Calu3 (cell line): ENCODE results near the gene PWWP2B. TPM values are rescaled to one million over a fixed set of nuclear protein-coding genes. Genes with fewer than 3 reads are reported as not detected.
A peak's percentile ranks its signal among the peaks of the same experiment; 100 is the strongest.
"Not testable (repeated sequence)": the region's sequence is repeated elsewhere in the genome, so short reads cannot be mapped to it uniquely, and the experiment has no call there.

Source experiments
- BruUV-seq: library from RNA; stranded (reverse); fragments of 400-500 nt; replicated peaks from 2 replicates; lab custom pipeline; 2021; lab: Mats Ljungman, UMichigan
- CTCF ChIA-PET: fragments of 300-600 bp; sonication (Branson Sonifier 250); formaldehyde crosslinking; loops from one replicate; lab custom pipeline; 2022; ENCODE audit warnings: antibody characterized with exemption; lab: Charles Lee
- DNase-seq: peaks from one replicate; pipeline ENCODE4 v3.0.0; 2022
- H3K27ac Mint-ChIP-seq: one replicate; pipeline ENCODE4 v1.8.0; 2022; ENCODE audit warnings: mixed read lengths; ENCODE audit not compliant: unreplicated experiment
- H3K27me3 Mint-ChIP-seq: one replicate; pipeline ENCODE4 v1.8.0; 2022; ENCODE audit warnings: mixed read lengths; ENCODE audit not compliant: unreplicated experiment
- H3K36me3 Mint-ChIP-seq: one replicate; pipeline ENCODE4 v1.8.0; 2022; ENCODE audit warnings: mild to moderate bottlenecking, moderate library complexity, mixed read lengths; ENCODE audit not compliant: insufficient read depth, unreplicated experiment
- H3K4me1 Mint-ChIP-seq: one replicate; pipeline ENCODE4 v1.8.0; 2022; ENCODE audit warnings: mild to moderate bottlenecking, low read depth, mixed read lengths; ENCODE audit not compliant: unreplicated experiment
- H3K4me3 Mint-ChIP-seq: one replicate; pipeline ENCODE4 v1.8.0; 2022; ENCODE audit warnings: mild to moderate bottlenecking, low read depth, moderate library complexity, mixed read lengths; ENCODE audit not compliant: unreplicated experiment
- H3K9me3 Mint-ChIP-seq: one replicate; pipeline ENCODE4 v1.8.0; 2022; ENCODE audit warnings: low read depth, mixed read lengths; ENCODE audit not compliant: unreplicated experiment
- CTCF ChIP-seq: fragments of 200-600 bp; IDR thresholded peaks from one replicate; pipeline ENCODE4 v1.8.0; 2022; ENCODE audit warnings: antibody characterized with exemption; ENCODE audit not compliant: unreplicated experiment
- intact Hi-C: fragments of 100-400 bp; cut with micrococcal nuclease; formaldehyde crosslinking; loops from one replicate; pipeline ENCODE4 v1.10.0; 2022; ENCODE audit not compliant: unreplicated experiment
- total RNA-seq: library from RNA; stranded (reverse); gene quantifications from 2 replicates; pipeline ENCODE4 v1.2.3, GENCODE V29; 2022

The PWWP2B gene
- total RNA-seq, 1 experiment from 2014 or later: 12.9 TPM

DNA sequence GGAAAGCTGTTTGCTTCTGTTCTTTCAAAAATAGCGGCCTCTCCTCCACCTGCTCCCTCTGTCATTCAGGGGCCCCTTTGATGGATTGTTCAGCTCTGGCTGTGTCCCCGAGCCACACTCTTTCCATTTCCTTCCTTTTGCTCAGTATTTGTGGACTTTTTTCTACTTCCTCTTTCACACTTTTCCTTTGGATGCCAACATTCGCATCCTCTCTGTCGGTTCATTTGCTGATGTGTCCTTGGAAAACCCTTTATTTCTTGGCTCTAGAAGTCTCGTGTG, 11.7 kb upstream of the PWWP2B start:
- TF ChIP-seq CTCF: no peak
- no peak overlapping the region for H3K27ac Mint-ChIP-seq
- intact Hi-C loops: no loop called here
- H3K27me3 Mint-ChIP-seq: peaks cover 22% of the 10 kb centered on the region
- peaks cover 6% of the 10 kb centered on the region for H3K4me1 Mint-ChIP-seq
- no peaks in the 10 kb centered on the region for H3K9me3 Mint-ChIP-seq
- DNase-seq: no peak
- no peak overlapping the region for H3K4me3 Mint-ChIP-seq
- CTCF ChIA-PET: no interaction called here
- no TSS peak for BruUV-seq
- no peaks in the 10 kb centered on the region for H3K36me3 Mint-ChIP-seq

DNA sequence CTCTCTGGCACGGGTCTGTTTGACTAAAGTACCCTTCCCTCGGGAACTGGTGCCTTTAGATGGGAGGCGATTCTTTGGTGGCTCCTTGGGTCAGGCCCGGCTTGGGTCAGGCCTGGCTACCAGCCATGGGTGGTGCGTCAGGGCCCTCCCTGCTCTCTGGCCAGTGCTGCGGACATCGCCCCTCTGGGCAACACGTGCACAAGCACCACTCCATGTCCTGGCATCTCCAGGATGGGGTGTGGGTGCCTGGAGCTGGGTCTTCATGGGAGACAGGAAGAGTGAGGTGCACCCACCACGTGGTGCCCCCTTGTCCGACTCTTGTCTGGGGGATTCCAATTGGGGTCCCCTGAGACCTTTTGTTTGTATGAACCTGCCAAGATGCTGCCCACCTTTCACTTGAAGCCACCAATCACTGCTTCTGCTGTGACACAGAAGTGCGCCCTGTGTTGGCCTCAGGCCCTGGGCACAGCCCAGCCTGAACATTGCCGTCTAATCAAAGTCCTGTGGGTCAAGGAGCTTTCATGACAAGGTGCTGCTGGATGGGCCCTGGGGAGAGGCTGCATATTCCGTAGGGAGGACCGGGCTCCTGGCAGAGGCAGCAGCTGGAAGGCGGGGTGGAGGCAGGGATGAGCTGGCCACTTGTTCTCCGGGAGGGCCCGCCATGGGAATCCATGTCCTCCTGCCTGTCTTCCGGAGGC, 11.1 kb upstream of the PWWP2B start:
- no TSS peak for BruUV-seq
- H3K27ac Mint-ChIP-seq: no peak overlapping the region
- TF ChIP-seq CTCF: no peak
- CTCF ChIA-PET: interaction anchor here (0.6 kb wide), 1 partner anchor 70 kb away, joined by 3 read pairs; no protein-coding TSS in a partner anchor
- no peaks in the 10 kb centered on the region for H3K36me3 Mint-ChIP-seq
- intact Hi-C loops: loop anchor here (2.0 kb wide), 1 partner anchor 67 kb away; no protein-coding TSS in a partner anchor
- no peak for DNase-seq
- peaks cover 6% of the 10 kb centered on the region for H3K4me1 Mint-ChIP-seq
- peaks cover 22% of the 10 kb centered on the region for H3K27me3 Mint-ChIP-seq
- no peak overlapping the region for H3K4me3 Mint-ChIP-seq
- H3K9me3 Mint-ChIP-seq: no peaks in the 10 kb centered on the region

- Mint-ChIP-seq H3K4me3 (no peak overlapping the region), H3K27me3 (peaks cover 18% of the 10 kb centered on the region), H3K36me3 (no peaks in the 10 kb centered on the region), H3K27ac (no peak overlapping the region), H3K4me1 (peaks cover 6% of the 10 kb centered on the region), H3K9me3 (no peaks in the 10 kb centered on the region)
- TF ChIP-seq CTCF: no peak
- no peak for DNase-seq
- no TSS peak for BruUV-seq
- intact Hi-C loops: loop anchor here (2.0 kb wide), 1 partner anchor 66 kb away; no protein-coding TSS in a partner anchor
- CTCF ChIA-PET: interaction anchor here (0.6 kb wide), 1 partner anchor 69 kb away, joined by 3 read pairs; no protein-coding TSS in a partner anchor
Observed at GRCh38 chr10:132386419-132386831, 10.6 kb upstream of the PWWP2B start.

DNA sequence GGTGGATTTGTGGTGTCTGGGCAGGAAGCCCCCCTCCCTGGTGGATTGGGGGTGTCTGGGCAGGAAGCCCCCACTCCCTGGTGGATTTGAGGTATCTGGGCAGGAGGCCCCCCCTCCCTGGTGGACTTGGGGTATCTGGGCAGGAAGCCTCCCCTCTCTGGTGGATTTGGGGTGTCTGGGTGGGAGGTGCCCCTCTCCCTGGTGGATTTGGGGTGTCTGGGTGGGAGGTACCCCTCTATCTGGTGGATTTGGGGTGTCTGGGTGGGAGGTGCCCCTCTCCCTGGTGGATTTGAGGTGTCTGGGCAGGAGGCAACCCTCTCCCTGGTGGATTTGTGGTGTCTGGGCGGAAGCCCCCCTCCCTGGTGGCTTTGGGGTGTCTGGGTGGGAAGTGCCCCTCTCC, 10.1 kb upstream of the PWWP2B start:
- intact Hi-C loops: loop anchor here (2.0 kb wide), 1 partner anchor 66 kb away; no protein-coding TSS in a partner anchor
- CTCF ChIA-PET, H3K4me3 Mint-ChIP-seq, BruUV-seq, H3K36me3 Mint-ChIP-seq, DNase-seq, H3K4me1 Mint-ChIP-seq, H3K9me3 Mint-ChIP-seq, H3K27ac Mint-ChIP-seq: not testable (repeated sequence)
- H3K27me3 Mint-ChIP-seq: peaks cover 13% of the 10 kb centered on the region

- CTCF ChIA-PET: no interaction called here
- Mint-ChIP-seq H3K9me3 (no peaks in the 10 kb centered on the region), H3K27ac (no peak overlapping the region), H3K4me1 (peaks cover 2% of the 10 kb centered on the region), H3K27me3 (peaks cover 4% of the 10 kb centered on the region), H3K4me3 (no peak overlapping the region), H3K36me3 (no peaks in the 10 kb centered on the region)
- peak; percentile 73 for DNase-seq
- intact Hi-C loops: loop anchor here (2.0 kb wide), 1 partner anchor 65 kb away; no protein-coding TSS in a partner anchor
- no TSS peak for BruUV-seq
- TF ChIP-seq CTCF: peak; percentile 18
Observed at GRCh38 chr10:132387764-132388210, 9.2 kb upstream of the PWWP2B start.
